ENCODE data around the gene TMEM100. TPM values are rescaled to one million over a fixed set of nuclear protein-coding genes. Genes with fewer than 3 reads are reported as not detected.

The TMEM100 gene
- 4.7 to 7.5 TPM (median 5.3 TPM) in 3 replicates for total RNA-seq
- long read RNA-seq, partial matches to known transcripts: 0 of 1 reads
- long read RNA-seq, other reads (novel, unspliced or antisense): 1 of 1 reads

- H3K4me3 Mint-ChIP-seq (ENCODE audit: unreplicated experiment): peak within 1 kb of the TSS; percentile 81
- no peaks in the 10 kb centered on the region for H3K9me3 Mint-ChIP-seq (ENCODE audit: low read depth)
- TF ChIP-seq, protein P1, sequence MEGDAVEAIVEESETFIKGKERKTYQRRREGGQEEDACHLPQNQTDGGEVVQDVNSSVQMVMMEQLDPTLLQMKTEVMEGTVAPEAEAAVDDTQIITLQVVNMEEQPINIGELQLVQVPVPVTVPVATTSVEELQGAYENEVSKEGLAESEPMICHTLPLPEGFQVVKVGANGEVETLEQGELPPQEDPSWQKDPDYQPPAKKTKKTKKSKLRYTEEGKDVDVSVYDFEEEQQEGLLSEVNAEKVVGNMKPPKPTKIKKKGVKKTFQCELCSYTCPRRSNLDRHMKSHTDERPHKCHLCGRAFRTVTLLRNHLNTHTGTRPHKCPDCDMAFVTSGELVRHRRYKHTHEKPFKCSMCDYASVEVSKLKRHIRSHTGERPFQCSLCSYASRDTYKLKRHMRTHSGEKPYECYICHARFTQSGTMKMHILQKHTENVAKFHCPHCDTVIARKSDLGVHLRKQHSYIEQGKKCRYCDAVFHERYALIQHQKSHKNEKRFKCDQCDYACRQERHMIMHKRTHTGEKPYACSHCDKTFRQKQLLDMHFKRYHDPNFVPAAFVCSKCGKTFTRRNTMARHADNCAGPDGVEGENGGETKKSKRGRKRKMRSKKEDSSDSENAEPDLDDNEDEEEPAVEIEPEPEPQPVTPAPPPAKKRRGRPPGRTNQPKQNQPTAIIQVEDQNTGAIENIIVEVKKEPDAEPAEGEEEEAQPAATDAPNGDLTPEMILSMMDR (IDR thresholded peaks at IDR 0.05): no peak
- peaks cover 70% of the 10 kb centered on the region for H3K4me1 Mint-ChIP-seq (ENCODE audit: low read depth)
- no peak for DNase-seq (ENCODE audit: low spot score)
- peaks cover 3% of the 10 kb centered on the region for H3K36me3 Mint-ChIP-seq (ENCODE audit: low read depth)
- H3K27me3 Mint-ChIP-seq (ENCODE audit: low read depth): no peaks in the 10 kb centered on the region
- peak within 1 kb of the TSS; percentile 98 for H3K27ac Mint-ChIP-seq (ENCODE audit: unreplicated experiment)
Observed at GRCh38 chr17:55722742-55723487, at the start of gene TMEM100. Gene TMEM100 (minus strand): TSS chr17:55722864. CDS start chr17:55721070, 1,794 bp downstream.

DNA sequence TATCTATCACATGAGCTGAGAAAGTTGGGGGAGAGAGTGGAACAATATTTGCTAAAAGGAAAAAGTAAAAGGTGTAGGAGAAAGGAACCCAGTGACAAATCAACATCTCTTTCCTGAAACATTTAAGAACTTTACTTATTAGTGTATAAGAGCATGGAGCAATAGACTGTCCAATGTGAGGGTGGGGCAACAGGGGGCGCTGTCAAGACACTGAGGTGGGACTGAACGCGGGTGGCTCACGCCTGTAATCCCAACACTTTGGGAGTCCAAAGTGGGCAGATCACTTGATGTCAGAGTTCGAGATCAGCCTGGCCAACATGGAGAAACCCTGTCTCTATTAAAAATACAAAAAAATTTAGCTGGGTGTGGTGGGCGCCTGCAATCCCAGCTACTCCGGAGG is 49.4 kb upstream of the TMEM100 start:
- Mint-ChIP-seq H3K9me3 (ENCODE audit: low read depth) (no peaks in the 10 kb centered on the region), H3K36me3 (ENCODE audit: low read depth) (peaks cover 32% of the 10 kb centered on the region), H3K4me1 (ENCODE audit: low read depth) (peaks cover 8% of the 10 kb centered on the region), H3K4me3 (ENCODE audit: unreplicated experiment) (no peak overlapping the region), H3K27me3 (ENCODE audit: low read depth) (no peaks in the 10 kb centered on the region), H3K27ac (ENCODE audit: unreplicated experiment) (no peak overlapping the region)
- TF ChIP-seq, protein P1 (IDR thresholded peaks at IDR 0.05): peak; percentile 36
- DNase-seq (ENCODE audit: low spot score): no peak

DNA sequence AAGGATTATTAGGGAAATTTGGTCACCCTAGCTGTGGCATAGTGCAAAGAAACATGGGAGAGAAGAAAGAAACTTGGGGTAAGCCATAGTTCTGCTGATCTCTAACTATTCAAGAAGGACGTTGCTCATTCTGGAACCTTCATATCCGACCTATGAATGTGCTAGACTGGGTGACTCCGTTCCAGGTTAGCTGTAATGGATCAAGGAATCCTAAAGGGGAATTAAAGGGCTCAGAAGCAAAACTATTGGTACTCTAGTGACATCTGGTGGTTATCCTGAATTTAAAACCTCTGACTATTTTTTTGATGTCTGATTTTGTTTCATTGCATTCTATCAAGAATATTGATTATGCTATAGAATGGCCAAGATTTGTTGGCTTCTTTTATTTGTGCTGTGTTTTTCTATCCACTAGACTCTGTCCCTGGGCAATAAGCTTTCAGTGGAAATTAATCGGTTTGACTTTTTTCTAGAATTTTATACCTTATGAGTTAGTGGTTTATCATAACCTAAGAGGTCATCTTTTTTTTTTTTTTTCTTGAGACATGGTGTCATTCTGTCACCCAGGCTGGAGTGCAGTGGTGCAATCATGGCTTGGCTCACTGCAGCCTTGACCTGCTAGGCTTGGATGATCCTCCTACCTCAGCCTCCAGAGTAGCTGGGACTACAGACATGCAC is 47.7 kb upstream of the TMEM100 start:
- DNase-seq (ENCODE audit: low spot score): no peak
- Mint-ChIP-seq H3K4me3 (ENCODE audit: unreplicated experiment) (no peak overlapping the region), H3K27me3 (ENCODE audit: low read depth) (no peaks in the 10 kb centered on the region), H3K27ac (ENCODE audit: unreplicated experiment) (no peak overlapping the region), H3K9me3 (ENCODE audit: low read depth) (no peaks in the 10 kb centered on the region), H3K4me1 (ENCODE audit: low read depth) (peaks cover 8% of the 10 kb centered on the region), H3K36me3 (ENCODE audit: low read depth) (peaks cover 22% of the 10 kb centered on the region)
- TF ChIP-seq, protein P1 (IDR thresholded peaks at IDR 0.05): peak; percentile 89

- Mint-ChIP-seq H3K36me3 (ENCODE audit: low read depth) (peaks cover 20% of the 10 kb centered on the region), H3K4me3 (ENCODE audit: unreplicated experiment) (no peak overlapping the region), H3K9me3 (ENCODE audit: low read depth) (no peaks in the 10 kb centered on the region), H3K27me3 (ENCODE audit: low read depth) (no peaks in the 10 kb centered on the region), H3K4me1 (ENCODE audit: low read depth) (peaks cover 8% of the 10 kb centered on the region), H3K27ac (ENCODE audit: unreplicated experiment) (no peak overlapping the region)
- DNase-seq (ENCODE audit: low spot score): no peak
- TF ChIP-seq, protein P1 (IDR thresholded peaks at IDR 0.05): no peak
Observed at GRCh38 chr17:55769625-55770000, 46.9 kb upstream of the TMEM100 start.

GRCh38 chr17:55768936-55769624 is 46.4 kb upstream of the TMEM100 start:
- peaks cover 19% of the 10 kb centered on the region for H3K36me3 Mint-ChIP-seq (ENCODE audit: low read depth)
- H3K27ac Mint-ChIP-seq (ENCODE audit: unreplicated experiment): no peak overlapping the region
- no peak for DNase-seq (ENCODE audit: low spot score)
- H3K27me3 Mint-ChIP-seq (ENCODE audit: low read depth): no peaks in the 10 kb centered on the region
- TF ChIP-seq, protein P1 (IDR thresholded peaks at IDR 0.05): no peak
- H3K9me3 Mint-ChIP-seq (ENCODE audit: low read depth): no peaks in the 10 kb centered on the region
- H3K4me1 Mint-ChIP-seq (ENCODE audit: low read depth): peaks cover 8% of the 10 kb centered on the region
- H3K4me3 Mint-ChIP-seq (ENCODE audit: unreplicated experiment): no peak overlapping the region
